GM13976 (cell line): ENCODE measurements around the gene TRIM62.
A peak's percentile ranks its signal among the peaks of the same experiment; 100 is the strongest.

ENCODE experiments used
- DNase-seq: peaks from one replicate; pipeline ENCODE4 v3.0.0; 2012; ENCODE audit warnings: low spot score
- in situ Hi-C: fragments of 300-500 bp; cut with MboI; formaldehyde crosslinking; loops from one replicate; pipeline ENCODE4 v1.12.0; 2022; ENCODE audit warnings: low sequenced_read_pairs, mixed read lengths, inconsistent platforms; ENCODE audit not compliant: unreplicated experiment
- TF ChIP-seq, protein P1 (sequence below): IDR thresholded peaks from 2 replicates; pipeline ENCODE4 v1.5.1; 2012; ENCODE audit warnings: borderline replicate concordance, mild to moderate bottlenecking; ENCODE audit not compliant: insufficient read depth; ENCODE audit errors: extremely low read depth, missing control alignments, control extremely low read depth

TRIM62 gene

DNA sequence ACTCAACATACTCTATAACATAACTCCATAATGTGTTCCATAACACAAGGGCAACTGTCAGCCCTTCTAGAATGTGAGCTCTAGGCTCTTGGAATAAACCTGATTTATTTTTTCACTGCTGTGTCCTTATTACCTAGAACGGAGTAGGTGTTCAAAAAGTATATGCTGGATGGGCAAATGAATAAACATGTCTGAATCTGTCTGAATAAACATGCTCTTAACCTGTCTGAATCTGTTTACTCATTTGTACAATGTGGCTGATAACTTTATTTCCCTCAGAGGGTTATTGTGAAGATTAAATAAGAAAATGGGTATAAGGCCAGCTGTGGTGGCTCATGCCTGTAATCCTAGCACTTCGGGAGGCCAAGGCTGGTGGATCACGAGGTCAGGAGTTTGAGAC is 58.6 kb downstream of the TRIM62 start:
- no peak for DNase-seq
- TF ChIP-seq, protein P1, sequence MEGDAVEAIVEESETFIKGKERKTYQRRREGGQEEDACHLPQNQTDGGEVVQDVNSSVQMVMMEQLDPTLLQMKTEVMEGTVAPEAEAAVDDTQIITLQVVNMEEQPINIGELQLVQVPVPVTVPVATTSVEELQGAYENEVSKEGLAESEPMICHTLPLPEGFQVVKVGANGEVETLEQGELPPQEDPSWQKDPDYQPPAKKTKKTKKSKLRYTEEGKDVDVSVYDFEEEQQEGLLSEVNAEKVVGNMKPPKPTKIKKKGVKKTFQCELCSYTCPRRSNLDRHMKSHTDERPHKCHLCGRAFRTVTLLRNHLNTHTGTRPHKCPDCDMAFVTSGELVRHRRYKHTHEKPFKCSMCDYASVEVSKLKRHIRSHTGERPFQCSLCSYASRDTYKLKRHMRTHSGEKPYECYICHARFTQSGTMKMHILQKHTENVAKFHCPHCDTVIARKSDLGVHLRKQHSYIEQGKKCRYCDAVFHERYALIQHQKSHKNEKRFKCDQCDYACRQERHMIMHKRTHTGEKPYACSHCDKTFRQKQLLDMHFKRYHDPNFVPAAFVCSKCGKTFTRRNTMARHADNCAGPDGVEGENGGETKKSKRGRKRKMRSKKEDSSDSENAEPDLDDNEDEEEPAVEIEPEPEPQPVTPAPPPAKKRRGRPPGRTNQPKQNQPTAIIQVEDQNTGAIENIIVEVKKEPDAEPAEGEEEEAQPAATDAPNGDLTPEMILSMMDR: no peak
- in situ Hi-C loops: no loop called here

DNA sequence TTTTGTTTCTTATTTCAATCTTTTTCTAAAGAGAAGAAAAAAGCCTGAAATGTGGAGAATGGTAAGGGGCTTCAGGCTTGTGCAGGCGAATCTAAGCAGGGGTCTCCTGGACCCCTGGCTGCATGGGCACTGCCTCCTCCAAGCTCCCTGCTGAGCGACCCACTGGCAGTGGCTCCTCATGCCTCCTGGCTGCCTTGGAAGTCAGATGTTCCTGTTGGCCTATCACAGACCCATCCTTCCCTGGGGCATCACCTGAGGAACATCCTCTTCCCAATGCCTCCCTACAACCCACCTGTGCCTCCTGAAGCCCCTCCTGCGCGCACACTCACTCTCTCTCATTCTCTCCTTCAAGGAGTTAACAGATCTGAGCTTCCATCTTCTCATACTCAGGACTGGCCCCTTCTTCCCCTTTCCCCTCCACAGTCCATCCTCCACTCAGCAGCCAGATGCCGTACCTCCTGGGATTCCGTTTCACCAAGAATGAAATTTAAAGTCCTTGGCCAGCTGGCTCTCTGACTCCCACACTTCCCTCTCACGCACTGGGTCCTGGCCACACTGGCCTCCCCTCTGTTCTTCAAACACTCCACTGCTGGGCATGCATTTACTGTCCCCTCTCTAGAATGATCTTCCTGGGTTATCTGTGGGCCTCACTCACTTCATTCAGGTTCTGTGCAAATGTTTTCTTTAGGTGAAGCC is 59.2 kb downstream of the TRIM62 start:
- in situ Hi-C loops: no loop called here
- DNase-seq: no peak

DNA sequence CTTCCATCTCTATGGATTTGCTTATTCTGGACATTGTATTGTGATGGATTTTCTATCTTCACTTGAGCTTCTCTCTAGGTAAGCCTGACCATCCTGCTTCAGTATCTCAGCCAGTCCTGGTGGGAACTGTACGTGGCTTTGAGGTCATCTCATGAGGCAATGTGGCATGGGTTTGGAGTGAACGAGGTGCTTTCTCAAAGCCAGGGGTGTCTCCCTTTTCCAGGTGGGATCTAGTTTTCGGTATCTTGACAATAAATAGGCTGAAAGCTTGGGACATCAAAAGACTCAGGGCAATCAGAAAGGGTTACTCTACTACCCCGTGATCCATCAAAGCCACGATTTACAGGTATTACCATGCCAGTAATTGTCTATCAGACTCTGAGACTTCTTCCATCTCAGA is 60.1 kb downstream of the TRIM62 start:
- TF ChIP-seq, protein P1: no peak
- no peak for DNase-seq
- in situ Hi-C loops: no loop called here

More for the DNA sequence above, 59.2 kb downstream of the TRIM62 start:
- TF ChIP-seq, protein P1: no peak

DNA sequence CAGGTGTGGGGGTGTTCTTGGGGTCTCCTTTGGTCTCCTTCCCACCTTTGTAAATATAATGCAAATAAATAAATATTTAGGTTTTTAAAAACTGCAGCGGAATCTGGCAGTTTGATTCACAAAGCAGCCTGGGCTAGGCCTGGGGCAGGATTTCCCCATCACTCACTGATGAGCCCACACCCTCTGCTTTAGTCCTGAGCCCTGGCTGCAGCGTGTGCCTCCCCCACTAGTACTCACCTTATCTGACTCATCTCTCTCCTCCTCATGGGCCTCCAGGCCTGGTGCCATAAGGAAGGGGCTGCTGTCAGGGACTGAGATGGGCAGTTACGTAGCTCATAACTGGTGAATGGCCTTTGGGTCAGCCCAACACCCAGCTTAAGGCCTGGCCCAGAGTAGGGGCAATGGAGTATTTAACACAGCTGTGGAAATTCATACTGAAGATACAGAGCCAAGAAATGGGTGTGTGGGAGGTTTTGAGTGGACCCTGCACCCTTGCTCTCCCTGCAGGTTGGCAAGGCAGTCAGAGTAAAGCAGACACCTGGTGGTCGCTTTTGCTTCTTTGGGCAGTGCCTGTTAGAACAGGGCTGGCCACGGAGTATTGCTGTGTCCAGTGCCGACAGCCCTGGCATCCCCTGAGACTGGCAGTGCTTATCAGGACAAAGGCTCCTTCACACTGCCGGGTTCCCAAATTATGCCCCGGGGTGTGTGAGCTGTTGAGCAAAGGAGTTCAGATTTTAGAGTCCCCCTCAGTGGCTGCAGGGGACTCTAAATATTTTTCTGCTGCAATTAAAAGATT is 61.2 kb downstream of the TRIM62 start:
- in situ Hi-C loops: no loop called here
- TF ChIP-seq, protein P1: no peak
- DNase-seq: peak; percentile 68

DNA sequence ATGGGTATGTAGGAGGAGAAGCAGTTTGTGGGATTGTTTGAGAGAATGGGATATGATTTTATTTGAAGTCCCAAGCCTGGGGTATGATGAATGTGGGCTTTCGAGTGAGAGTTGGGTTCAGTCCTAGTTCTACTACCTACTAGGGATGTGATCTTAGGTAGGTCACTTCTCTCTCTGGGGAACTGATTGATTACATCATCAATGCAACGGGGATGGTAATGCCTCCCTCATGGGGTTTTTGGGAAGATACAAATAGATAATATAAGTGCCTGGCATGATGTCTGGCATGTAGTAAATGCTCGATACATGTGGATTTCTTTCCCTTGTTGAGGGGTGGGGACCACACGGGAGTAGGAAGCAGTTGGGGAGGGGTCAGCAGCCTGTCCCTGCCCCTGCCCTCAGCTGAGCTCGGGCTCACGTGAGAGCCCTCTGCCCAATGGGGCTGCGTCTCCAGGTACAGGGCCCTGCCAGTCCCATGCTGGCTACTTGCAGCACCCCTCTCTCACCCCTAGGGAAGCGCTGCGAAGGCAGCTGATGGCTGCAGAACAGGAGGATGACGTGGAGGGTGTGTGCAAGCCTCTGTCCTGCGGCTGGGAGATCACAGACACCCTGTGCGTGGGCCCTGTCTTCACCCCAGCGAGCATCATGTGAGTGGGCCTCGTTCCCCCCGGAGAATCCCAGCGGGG is 62.2 kb downstream of the TRIM62 start:
- DNase-seq: peak; percentile 74
- TF ChIP-seq, protein P1: no peak
- in situ Hi-C loops: no loop called here

DNA sequence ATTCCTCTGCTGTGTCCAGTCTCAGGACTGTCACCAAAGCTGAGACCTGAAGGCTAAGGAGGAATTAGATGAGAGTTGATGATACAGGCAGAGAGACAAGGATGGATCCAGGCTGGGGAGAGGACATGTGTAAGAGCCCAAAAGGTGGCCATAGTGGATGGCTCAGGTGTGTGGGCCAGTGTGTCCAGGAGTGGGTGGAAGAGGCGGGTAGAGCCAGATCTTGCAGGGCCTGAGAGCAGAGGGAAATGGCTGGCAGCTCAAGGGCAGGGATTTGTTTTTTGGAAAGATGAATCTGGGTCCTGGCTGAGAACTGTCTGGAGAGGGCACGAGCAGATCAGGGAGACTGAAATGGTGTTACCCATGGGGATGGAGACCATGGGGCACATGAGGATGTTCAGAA is 62.8 kb downstream of the TRIM62 start:
- TF ChIP-seq, protein P1: no peak

More for the DNA sequence above, 62.8 kb downstream of the TRIM62 start:
- in situ Hi-C loops: no loop called here
- DNase-seq: no peak
